ENCODE results near the gene ACADS. TPM values are rescaled to one million over a fixed set of nuclear protein-coding genes. Genes with fewer than 3 reads are reported as not detected.
"Not testable (repeated sequence)": the region's sequence is repeated elsewhere in the genome, so short reads cannot be mapped to it uniquely, and the experiment has no call there.

The ACADS gene
- total RNA-seq, 2 donors from 2014 or later: 49.4 to 52.0 TPM

GRCh38 chr12:120720987-120721801, 4.4 kb upstream of the ACADS start:
- ATAC-seq (no peak), DNase-seq (no peak)
- intact Hi-C loops (cut with DNase I): no loop called here

GRCh38 chr12:120721866-120722265, 3.8 kb upstream of the ACADS start:
- intact Hi-C loops (cut with DNase I): no loop called here
- DNase-seq: no peak
- ATAC-seq: no peak

DNA sequence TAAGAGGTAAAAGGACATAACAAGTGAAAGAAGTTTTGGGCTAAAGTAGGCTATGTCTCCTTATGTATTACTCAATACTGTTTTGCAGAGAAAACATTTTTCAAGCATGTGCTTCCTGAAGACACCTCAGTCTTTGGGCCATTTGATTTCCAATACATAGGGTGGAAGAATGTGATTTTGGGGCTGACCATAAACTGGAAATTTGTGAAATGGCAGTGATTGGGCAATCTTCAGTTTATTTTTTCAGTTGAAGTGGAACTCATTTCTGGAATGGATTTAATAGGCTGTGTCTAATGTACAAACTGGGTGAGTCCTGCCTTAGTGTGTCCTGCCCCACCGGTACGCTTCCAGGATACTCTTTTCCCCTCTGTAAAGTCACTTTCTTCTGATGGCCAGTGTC, 2.8 kb upstream of the ACADS start:
- intact Hi-C loops (cut with DNase I): no loop called here
- no peak for DNase-seq

GRCh38 chr12:120724720-120725119, 906 bp upstream of the ACADS start:
- intact Hi-C loops (cut with DNase I): no loop called here

More for the DNA sequence above, 2.8 kb upstream of the ACADS start:
- ATAC-seq: no peak

GRCh38 chr12:120725151-120725658, 421 bp upstream of the ACADS start:
- intact Hi-C loops (cut with DNase I): no loop called here
- DNase-seq (no peak), ATAC-seq (no peak)

More at GRCh38 chr12:120724720-120725119, 906 bp upstream of the ACADS start:
- no peak for ATAC-seq
- no peak for DNase-seq

- DNase-seq: no peak
- intact Hi-C loops (cut with DNase I): no loop called here
- ATAC-seq: no peak
Observed at GRCh38 chr12:120726510-120726793, 826 bp downstream of the ACADS start.

- ATAC-seq (no peak), DNase-seq (no peak)
- intact Hi-C loops (cut with DNase I): no loop called here
Observed at GRCh38 chr12:120726961-120727360, 1.3 kb downstream of the ACADS start.

- DNase-seq; ATAC-seq; intact Hi-C loops (cut with DNase I): not testable (repeated sequence)
Observed at GRCh38 chr12:120732198-120732597, 6.6 kb downstream of the ACADS start.

DNA sequence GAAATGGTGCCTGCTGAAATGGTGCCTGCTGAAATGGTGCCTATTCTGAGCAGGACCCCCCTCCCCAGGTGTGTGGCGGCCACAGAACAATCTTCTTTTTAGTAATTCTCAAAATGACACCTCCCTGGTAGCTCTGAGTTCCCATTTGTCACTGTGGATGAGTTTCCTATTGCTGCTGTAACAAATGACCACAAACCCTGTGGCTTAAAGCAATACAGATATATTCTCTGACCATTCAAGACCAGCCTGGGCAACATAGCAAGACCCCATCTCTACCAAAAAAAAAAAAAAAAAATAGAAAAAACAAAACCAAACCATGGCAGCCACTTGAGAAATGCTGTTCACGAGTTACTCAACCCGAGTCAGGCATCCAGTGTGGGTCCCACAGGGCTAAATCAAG, 7.9 kb downstream of the ACADS start:
- intact Hi-C loops (cut with DNase I): no loop called here
- DNase-seq (no peak), ATAC-seq (no peak)

GRCh38 chr12:120734210-120734609, 8.6 kb downstream of the ACADS start:
- intact Hi-C loops (cut with DNase I): no loop called here
- ATAC-seq (peak in 1 of 2 donors; percentile 12), DNase-seq (no peak)

DNA sequence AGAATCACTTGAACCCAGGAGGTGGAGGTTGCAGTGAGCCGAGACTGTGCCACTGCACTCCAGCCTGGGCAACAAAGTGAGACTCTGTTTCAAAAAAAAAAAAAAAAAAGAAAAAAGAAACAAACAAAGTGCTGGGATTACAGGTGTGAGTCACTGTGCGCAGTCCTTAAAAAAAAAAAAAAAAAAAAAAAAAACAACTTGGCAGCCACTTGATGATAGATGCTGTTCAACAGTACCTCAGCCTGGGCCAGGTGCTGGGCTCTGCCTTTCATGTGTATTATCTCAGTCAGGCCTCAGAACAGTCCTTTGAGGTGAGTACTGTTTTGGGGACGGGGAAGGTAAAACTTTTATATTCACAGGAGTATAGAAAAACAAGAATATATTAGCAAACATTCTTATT, 9.6 kb downstream of the ACADS start:
- intact Hi-C loops (cut with DNase I): no loop called here
- ATAC-seq (no peak), DNase-seq (no peak)

DNA sequence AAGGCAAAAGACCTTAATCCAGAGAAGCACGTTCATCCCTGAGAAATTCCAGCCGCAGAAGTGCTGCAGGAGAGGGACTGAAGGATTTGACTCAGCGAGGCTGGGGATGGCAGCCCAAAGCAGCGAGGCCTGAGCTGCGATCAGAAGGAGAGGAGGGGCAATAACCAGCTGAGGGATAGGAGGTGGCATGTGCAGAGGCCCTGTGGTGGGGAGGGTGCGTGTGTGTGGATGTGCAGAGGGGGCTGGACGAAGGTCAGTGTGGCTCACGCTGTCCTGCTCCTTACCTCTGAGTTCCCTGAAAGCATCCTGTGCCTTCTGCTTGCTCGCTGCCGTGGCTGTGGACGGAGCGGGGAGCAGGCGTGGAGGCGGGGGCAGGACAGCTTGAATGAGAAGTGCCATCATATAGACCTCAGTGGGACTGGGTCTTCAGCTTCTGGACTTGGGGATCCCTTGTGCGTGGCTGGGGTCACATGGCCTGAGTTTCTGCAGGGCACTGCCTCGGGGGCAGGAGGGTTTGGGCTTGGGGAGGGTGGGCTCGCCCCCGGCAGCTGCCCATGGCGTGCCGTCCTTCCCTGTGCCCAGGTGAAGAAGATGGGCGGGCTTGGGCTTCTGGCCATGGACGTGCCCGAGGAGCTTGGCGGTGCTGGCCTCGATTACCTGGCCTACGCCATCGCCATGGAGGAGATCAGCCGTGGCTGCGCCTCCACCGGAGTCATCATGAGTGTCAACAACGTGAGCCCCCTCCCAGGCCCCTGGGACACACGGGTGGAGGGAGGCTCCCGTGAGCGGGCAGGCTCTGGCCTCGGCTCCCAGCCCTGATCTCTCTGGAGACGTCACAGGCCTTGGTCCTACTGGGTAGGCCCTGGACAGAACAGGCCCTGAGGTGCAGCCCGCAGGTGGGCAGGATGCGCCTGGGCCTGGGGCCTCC, 11.0 kb downstream of the ACADS start:
- DNase-seq: no peak
- intact Hi-C loops (cut with DNase I): no loop called here
- ATAC-seq: no peak

DNA sequence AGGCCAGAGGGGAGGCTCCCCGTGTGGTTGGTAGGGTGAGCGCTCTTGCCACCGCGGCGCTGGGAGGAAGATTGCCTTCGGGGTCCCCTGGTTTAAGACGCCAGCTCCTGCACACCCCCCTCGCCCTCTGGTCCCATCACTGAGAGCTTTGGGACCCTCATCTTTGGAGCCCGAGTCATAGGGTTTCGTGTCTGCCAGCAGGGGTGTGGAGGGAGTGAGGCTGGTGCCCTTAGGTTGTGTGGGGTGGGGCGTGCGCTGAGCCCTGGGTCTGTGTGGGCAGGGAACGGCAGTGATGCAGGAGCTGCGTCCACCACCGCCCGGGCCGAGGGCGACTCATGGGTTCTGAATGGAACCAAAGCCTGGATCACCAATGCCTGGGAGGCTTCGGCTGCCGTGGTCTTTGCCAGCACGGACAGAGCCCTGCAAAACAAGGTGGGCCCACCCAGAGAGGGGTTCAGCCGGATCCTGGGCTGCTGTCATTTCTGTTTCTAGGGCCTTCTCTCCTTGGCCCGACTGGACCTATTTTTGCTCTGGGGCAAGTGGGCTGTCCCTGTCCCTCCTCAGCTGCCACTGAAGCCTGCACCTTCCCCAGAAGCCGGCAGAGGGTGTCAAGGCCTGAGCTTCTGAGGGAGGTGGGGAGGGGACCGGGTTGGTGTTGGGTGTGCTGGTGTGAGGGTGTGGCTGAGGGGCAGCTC, 12.1 kb downstream of the ACADS start:
- intact Hi-C loops (cut with DNase I): no loop called here
- DNase-seq (no peak), ATAC-seq (no peak)

- ATAC-seq: no peak
- intact Hi-C loops (cut with DNase I): no loop called here
- DNase-seq: peak; percentile 20
Observed at GRCh38 chr12:120738252-120739030, 12.8 kb downstream of the ACADS start.

GRCh38 chr12:120739031-120739762, 13.6 kb downstream of the ACADS start:
- DNase-seq (peak; percentile 18), ATAC-seq (no peak)
- intact Hi-C loops (cut with DNase I): no loop called here

DNA sequence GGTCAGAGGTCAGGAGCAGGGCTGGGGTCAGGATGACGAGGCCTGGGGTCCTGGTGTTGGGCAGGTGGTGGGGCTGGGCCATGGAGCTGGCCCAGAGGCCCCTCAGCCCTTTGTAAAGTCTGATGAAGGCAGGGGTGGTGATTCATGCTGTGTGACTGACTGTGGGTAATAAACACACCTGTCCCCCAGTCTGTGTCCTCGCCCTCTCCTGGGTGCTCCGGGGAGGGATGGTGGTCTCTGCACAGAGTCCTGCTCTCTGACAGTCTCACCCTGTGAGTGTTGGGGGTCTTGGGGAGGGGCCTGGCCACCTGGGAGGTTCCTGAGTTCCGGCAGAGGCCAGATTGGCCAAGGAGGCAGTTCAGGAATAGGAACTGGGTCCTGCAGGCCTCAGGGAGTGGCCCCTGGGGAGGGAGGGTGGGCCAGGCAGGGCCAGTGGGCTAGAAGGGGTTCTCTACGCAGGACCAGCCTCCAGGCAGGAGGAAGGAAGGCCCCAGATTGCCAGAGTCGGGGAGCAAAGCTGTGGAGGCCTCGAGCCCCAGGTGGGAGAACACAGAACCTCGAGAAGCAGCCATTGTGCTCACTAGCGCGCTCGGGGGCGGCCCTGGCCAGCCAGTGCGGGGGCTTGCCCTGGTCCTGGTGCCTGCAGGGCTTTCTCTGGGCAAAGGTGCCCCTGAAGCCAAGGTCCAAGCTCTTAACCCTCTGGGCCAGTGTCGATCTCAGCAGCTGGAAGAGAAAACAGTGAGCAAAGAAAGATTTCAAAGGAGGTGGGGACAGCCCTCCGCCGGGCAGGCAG, 14.4 kb downstream of the ACADS start:
- no peak for ATAC-seq
- DNase-seq: no peak
- intact Hi-C loops (cut with DNase I): no loop called here

- DNase-seq: no peak
- no peak for ATAC-seq
- intact Hi-C loops (cut with DNase I): no loop called here
Observed at GRCh38 chr12:120740871-120741270, 15.2 kb downstream of the ACADS start.

Measured in left cardiac atrium (tissue), 4 donors.